GM21526 (cell line): Measurements from ENCODE around the gene OVOL1.

Experiments used
- ATAC-seq: cut with Tn5 transposase; IDR thresholded peaks from one replicate; pipeline ENCODE4 v1.9.1; 2021; ENCODE audit warnings: moderate library complexity; ENCODE audit not compliant: unreplicated experiment, low FRiP score

OVOL1 gene

DNA sequence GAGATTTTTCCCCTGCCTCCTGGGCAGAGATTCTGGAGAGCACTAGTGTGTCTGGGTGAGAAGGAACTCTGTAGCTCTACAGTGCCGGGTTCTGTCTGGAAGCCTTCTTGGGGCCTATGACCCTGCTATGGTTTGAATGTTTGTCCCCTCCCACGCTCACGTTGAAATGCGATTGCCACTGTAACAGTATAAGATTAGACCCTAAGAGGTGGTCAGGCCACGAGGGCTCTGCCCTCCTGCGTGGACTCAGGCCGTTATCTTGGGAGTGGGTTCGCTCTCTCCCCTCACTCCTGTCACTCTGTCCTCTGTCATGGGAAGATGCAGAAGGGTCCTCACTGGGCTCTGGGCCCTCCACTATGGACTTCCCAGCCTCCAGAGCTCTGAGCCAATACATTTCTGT lies 9.6 kb upstream of the OVOL1 start:
- no peak for ATAC-seq

GRCh38 chr11:65777821-65778361 lies 9.0 kb upstream of the OVOL1 start:
- no peak for ATAC-seq

DNA sequence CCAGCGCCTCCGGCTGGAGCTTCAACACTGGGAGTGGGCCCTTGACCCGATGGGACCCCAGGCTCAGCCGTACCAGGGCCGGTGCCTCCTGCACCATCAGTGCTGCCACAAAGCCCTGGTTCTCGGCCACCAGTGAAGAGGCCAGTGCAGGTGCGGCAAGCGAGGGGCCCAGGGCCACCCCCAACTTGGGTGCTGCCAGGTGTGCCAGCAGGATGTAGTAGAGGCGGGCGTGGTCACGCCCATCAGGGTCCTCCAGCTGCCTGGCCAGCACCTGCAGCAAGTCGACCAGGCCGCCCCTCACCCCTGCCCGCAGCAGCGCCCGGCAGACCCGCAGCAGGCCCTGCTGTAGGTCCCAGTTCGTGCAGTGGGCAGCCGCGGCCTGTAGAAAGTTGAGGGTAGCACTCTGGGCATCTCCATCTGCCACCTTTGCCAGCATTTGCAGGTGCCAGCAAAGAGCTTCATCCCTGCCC lies 8.4 kb upstream of the OVOL1 start:
- ATAC-seq = no peak

DNA sequence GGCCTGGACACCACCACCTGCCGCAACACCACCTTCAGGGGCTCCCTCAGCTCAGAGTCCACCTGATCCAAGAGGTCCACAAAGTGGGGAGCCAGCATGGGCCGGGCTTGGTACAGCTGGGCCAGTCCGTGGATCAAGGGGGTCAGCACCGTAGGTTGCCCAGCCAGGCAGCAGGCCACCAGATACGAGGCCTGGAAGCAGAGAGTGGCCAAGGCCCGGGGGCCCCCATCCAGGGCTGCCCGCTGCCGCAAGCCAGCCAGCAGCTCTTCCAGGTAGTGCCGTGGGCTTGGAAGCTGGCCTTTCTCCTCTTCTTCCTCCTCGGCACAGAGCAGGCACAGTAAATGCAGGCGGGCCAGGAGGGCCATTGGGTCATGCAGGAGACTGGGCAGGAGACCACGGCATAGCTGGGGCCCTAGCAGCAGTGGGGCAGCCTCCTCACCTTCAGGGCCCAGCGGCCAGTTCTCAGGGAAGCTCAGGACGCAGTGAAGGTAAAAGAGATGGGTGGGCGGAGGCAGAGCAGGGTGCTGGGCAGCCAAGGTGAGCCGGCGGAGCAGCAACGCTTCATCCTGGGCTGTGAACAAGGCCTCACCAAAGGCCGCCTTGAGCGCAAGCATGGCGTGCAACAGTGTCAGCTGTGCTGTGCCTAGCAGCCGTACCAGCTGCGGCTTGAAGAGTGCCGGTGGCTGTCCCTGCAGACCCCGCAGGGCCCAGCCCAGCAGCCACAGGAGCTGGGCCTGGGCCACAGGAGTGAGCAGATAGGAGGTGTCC lies 7.8 kb upstream of the OVOL1 start:
- ATAC-seq = no peak

DNA sequence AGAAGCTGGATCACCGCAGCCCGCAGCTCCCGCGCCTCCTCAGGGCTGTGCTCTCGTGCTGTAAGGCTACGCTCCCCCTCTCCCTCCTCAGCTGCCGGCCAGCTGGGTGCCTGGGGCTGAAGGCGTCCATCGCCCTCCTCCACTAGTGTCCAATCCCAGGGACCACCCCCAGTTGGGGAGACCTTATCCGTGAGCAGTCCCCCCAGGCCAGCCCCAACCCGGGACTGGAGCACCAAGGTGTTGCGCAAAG lies 7.3 kb upstream of the OVOL1 start:
- ATAC-seq = no peak

DNA sequence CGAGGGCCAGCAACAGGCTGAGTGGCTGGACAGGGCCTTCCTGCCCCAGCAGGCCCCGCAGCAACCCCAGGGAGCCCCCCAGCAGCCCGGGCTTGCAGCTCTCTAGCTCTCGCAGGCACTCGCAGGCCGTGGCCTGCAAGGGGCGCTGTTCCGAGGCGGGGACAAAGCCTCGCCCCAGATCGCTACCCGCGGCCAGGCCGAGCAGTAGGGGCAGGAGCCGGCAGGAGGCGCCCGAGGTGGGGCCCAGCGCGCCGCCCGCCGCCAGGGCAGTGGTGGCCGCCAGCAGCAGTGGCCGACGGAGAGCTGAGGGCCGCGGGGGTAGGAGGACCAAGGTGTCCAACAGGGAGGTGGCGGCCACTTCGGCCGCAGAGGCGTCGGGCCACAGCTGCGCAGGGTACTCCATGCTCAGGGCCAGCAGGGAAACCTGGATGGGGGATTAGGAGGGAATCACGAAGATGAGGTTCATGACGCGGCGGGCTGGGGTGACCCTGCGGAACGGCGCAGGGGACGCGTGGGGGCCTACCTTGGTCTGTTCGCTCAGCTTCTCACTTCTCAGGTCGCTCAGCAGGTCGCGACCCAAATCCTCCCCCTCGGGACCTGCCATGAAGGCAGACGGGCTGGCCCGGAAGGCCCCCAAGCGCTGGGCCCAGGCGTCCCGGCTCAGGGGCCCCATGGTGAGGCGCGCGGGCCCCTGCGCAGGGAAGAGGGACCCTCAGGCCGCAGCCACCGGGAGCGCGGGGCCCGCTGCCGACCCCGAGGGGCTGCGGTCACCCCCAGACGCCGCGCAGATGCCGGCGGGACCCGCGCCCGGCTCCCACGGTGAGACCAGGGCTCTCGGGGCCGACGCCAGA lies 6.7 kb upstream of the OVOL1 start:
- ATAC-seq = peak; percentile 55

DNA sequence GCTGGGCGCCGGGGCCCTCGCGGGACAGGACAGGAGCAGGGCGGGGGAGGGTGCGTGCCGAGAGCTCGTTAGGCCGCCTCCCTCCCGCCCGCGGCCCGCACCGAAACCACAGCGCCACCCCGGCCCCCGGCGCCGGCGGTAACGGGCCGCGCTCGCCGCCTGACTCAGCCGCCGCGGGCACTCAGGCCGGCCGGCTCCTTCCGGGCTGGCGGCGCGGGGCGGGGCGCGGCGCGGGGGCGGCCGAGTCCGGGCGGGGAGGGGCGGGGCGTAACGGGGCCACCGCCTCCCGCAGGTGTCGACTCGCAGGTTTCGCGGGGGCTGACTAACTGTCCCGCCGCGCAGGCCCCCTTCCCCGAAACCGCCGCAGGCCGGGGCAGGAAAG lies 6.1 kb upstream of the OVOL1 start, which contains the start of gene AP5B1:
Gene AP5B1 (minus strand): TSS at position 207 of the 382 bp plus-strand sequence. CDS start 385 bp downstream, outside the sequence.
- ATAC-seq = peak; percentile 38

- ATAC-seq = peak; percentile 25
These were observed 5.5 kb upstream of the OVOL1 start for GRCh38 chr11:65781152-65781961.

DNA sequence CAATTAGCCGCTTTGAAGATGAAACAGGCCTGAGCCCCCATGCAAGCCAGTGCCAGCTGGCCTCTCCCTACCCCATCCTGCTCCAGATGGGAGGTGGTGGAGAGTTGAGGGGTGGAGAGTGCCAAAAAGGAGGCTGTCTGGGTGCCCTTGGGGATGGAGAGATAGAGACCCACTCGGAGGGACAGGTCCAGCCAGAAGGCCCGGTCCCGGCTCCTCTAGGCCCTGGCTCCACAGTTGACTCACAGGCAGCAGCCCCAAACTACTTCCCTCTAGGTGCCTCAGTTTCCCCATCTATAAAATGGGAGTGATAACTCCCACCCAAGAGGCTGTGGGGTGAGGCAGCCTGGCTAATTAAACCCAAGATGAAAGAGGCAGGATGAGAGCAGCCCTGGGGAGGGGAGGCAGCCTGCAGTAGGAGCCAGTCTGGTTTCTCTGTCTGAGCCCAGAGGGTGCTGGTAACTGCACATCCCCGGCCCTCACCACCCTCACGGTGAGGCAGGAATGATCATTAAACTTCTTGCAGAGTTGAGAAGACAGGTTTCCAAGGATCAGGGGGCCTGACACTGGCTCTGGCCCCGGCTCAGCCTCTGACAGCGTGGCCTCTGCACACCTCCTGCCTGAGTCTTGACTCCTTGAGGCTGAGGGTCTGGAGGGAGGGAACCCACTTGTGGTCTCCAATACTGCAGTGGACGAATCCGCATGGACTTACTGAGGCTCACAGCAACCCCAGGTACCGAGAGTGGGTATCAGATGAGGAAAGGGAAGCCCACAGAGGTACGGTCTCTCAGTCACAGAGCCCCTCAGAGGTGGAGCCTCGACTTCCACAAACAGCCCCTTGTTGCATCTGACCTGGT lies 4.7 kb upstream of the OVOL1 start:
- no peak for ATAC-seq

GRCh38 chr11:65782816-65783228 lies 4.0 kb upstream of the OVOL1 start:
- ATAC-seq = no peak

DNA sequence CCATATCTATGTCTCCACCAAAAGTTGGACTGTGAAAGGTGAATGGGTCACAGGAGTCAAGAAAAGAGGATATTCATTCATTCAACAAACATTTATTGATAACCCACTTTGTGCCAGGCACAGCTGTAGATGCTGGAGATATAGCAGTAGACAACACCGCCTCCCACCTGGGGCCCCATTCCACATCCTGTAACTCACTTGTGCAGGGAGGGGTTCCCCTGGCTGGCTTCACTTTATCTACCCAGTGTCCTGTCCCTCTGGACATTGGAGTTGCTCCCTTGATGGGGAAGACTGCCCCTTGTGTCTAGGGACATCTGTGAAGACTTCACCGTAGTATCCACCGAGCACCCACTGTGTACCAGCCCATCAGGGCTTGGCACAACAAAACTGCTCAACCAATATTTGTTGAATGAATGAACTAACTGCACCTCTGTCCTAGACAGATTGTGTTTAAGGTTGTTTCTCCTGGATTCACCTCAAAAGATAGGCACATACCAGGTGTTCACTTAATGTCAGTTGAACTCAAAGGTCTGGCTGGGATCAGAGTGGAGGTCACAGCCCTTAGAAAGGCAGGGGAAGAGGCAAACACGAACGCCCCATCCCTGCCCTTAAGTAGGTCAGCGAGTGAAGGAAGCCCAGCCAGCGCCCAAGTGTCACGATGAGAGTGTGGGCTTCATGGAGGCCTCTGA lies 1.4 kb upstream of the OVOL1 start:
- no peak for ATAC-seq

DNA sequence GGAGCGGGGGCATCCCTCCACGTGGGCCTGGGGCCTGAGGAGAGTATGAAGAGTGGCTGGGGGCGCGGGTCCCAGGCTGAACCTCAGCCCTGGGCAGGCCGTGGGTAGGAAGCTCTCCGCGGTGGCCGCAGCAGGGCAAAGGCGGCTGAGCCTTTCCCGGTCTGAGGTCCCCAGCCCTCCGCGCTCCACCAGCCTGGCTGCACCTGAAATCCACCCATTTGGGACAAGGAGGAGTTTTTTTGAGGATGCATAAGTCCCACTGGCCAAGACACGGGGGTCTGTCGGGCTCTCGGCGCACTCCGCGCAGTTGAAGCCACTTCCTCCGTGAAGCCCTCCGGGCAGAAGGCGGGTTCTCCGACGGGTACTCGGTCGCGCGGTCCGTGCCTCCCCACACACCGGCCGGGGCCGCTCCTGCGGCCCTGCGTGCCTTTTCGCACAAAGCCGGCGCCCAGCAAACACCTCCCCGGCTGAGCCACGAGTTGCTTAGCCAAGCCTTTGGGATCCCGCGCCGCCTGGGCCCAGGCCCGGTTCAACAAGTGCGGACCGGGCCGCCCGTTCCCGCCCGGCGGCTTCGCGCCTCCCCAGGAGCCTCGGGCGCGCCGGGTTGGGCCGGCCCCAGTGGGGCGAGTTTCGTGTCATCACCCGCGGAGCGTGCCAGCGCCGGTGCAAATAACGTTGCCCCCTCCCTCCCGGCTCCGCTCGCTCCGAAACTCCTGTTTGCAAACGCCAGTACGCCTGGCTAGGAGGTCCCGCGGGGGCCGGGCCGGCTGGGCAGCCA lies 666 bp upstream of the OVOL1 start:
- no peak for ATAC-seq

GRCh38 chr11:65787649-65788622 lies 1.1 kb downstream of the OVOL1 start:
- no peak for ATAC-seq

DNA sequence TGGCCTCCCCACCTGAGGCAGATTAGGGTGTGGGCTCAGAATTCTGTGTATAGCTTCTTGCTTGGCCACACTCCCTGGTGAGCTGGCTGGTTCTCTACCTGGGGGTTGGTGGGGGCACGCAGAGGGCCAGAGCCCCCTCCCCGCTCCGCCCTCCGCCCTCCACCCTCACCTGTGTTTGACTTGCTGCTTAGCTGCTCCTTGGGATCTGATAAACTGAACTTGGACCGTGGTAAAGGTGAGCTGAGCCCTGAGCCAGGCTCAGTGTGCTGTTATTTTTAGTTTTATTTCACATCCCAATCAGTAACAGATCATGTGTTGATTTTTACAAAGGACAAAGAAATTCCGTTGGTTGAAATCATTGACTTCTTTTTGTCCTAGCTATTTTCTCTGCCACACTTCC lies 2.0 kb downstream of the OVOL1 start:
- ATAC-seq = no peak

DNA sequence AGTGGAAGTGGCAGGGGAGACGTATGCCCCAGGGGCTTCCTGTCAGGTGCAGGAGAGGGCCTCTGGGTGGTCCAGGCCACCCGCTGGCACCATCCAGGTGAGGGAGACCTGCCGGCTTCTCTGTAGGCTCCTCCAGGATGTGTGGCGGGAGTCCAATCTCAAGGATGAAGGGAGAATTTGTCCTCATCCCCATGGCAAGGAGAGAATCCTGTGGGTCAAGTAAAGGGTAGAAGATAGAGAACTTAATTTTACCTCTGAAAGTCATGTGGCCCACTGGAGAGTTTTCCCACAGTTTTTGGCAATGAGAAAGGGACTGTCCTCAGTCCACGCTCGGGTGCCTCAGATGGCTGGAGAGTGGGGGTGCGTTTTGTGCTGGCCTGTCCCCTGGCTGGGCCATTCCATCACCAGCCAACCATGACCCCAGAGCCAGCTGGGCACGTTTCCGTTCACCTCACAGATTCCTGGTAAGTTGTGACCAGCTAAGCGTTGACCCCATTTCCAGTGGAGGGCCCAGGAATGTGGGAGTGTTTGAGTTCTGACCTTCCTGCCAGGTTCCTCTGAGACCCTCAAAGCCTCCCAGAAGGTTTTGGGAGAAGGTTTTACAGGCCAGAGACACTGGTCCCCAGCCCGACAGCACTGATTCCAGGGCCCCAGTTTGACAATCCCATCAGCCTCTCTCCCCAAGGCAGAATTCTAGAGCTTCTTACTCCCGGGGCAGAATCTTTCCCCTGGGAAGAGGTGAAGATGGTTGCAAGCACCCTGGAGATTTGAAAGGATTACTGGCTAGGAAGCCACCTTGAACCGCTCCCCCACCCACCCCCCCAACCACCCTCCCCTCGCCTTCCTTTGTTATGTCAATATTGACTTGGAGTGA lies 2.6 kb downstream of the OVOL1 start:
- ATAC-seq = no peak

- ATAC-seq = no peak
These were observed 3.4 kb downstream of the OVOL1 start for GRCh38 chr11:65790104-65790901.
